ENCODE measurements around the gene CHST3.

The CHST3 gene

GRCh38 chr10:72059843-72060822 is 95.9 kb downstream of the CHST3 start:
- DNase-seq = no peak

- no peak for DNase-seq
These were observed 97.3 kb downstream of the CHST3 start for GRCh38 chr10:72061491-72061890.

GRCh38 chr10:72061930-72062329 is 97.7 kb downstream of the CHST3 start:
- no peak for DNase-seq

- no peak for DNase-seq
These were observed 98.2 kb downstream of the CHST3 start for GRCh38 chr10:72062382-72062781.

Data from AML-193 (cell line).